ENCODE data around the gene KDM1B. TPM values are rescaled to one million over a fixed set of nuclear protein-coding genes. Genes with fewer than 3 reads are reported as not detected.
"Not testable (repeated sequence)": the region's sequence is repeated elsewhere in the genome, so short reads cannot be mapped to it uniquely, and the experiment has no call there.

The KDM1B gene
- total RNA-seq, 1 donor from 2014 or later = 10.3 TPM

- DNase-seq (ENCODE audit: low spot score) (no peak), ATAC-seq (no peak)
Observed at GRCh38 chr6:18148304-18149025, 6.8 kb upstream of the KDM1B start.

- not testable (repeated sequence) for ATAC-seq; DNase-seq (ENCODE audit: low spot score)
Observed at GRCh38 chr6:18151391-18151790, 3.8 kb upstream of the KDM1B start.

GRCh38 chr6:18151801-18152200 lies 3.4 kb upstream of the KDM1B start:
- ATAC-seq (no peak), DNase-seq (ENCODE audit: low spot score) (no peak)

GRCh38 chr6:18153311-18153703 lies 1.9 kb upstream of the KDM1B start:
- DNase-seq (ENCODE audit: low spot score) = no peak
- peak; percentile 1 for ATAC-seq

GRCh38 chr6:18154507-18155149 lies 594 bp upstream of the KDM1B start, which contains the start of gene TPMT:
Gene TPMT (minus strand): TSS chr6:18155077. CDS start chr6:18149127, 5,950 bp downstream.
- no peak for ATAC-seq
- no peak for DNase-seq (ENCODE audit: low spot score)

- DNase-seq (ENCODE audit: low spot score) (peak; percentile 89), ATAC-seq (peak; percentile 62)
Observed at GRCh38 chr6:18155864-18156421, 721 bp downstream of the KDM1B start.

GRCh38 chr6:18160911-18161310 lies 5.7 kb downstream of the KDM1B start:
- ATAC-seq (no peak), DNase-seq (ENCODE audit: low spot score) (no peak)

- ATAC-seq = no peak
Observed at GRCh38 chr6:18161431-18161830, 6.2 kb downstream of the KDM1B start.

GRCh38 chr6:18162401-18162800 lies 7.2 kb downstream of the KDM1B start:
- ATAC-seq (no peak), DNase-seq (ENCODE audit: low spot score) (no peak)

More at GRCh38 chr6:18161431-18161830, 6.2 kb downstream of the KDM1B start:
- no peak for DNase-seq (ENCODE audit: low spot score)

- ATAC-seq (no peak), DNase-seq (ENCODE audit: low spot score) (no peak)
Observed at GRCh38 chr6:18165751-18166150, 10.5 kb downstream of the KDM1B start.

GRCh38 chr6:18166312-18167036 lies 11.3 kb downstream of the KDM1B start:
- no peak for DNase-seq (ENCODE audit: low spot score)
- no peak for ATAC-seq

GRCh38 chr6:18168264-18168663 lies 13.0 kb downstream of the KDM1B start:
- ATAC-seq = no peak
- DNase-seq (ENCODE audit: low spot score) = no peak

- ATAC-seq (no peak), DNase-seq (ENCODE audit: low spot score) (no peak)
Observed at GRCh38 chr6:18171871-18172270, 16.6 kb downstream of the KDM1B start.

- not testable (repeated sequence) for ATAC-seq; DNase-seq (ENCODE audit: low spot score)
Observed at GRCh38 chr6:18176198-18176597, 21.0 kb downstream of the KDM1B start.

- no peak for ATAC-seq
- DNase-seq (ENCODE audit: low spot score) = no peak
Observed at GRCh38 chr6:18177286-18177965, 22.2 kb downstream of the KDM1B start.

GRCh38 chr6:18178960-18179615 lies 23.9 kb downstream of the KDM1B start:
- ATAC-seq (no peak), DNase-seq (ENCODE audit: low spot score) (no peak)

GRCh38 chr6:18179770-18180356 lies 24.6 kb downstream of the KDM1B start:
- DNase-seq (ENCODE audit: low spot score) (no peak), ATAC-seq (peak; percentile 37)

- no peak for DNase-seq (ENCODE audit: low spot score)
- no peak for ATAC-seq
Observed at GRCh38 chr6:18182568-18182967, 27.3 kb downstream of the KDM1B start.

GRCh38 chr6:18183766-18184165 lies 28.5 kb downstream of the KDM1B start:
- ATAC-seq (no peak), DNase-seq (ENCODE audit: low spot score) (no peak)

GRCh38 chr6:18185624-18186023 lies 30.4 kb downstream of the KDM1B start:
- DNase-seq (ENCODE audit: low spot score) (no peak), ATAC-seq (no peak)
